Left ventricle myocardium inferior (tissue), 1 donor: ENCODE measurements around the gene MT2A. TPM values are rescaled to one million over a fixed set of nuclear protein-coding genes. Genes with fewer than 3 reads are reported as not detected.

ENCODE experiments used
- DNase-seq: peaks from one replicate; pipeline ENCODE4 v3.0.0-alpha.2; 2020
- H3K27ac ChIP-seq: fragments of 200-600 bp; replicated peaks from 2 replicates; pipeline ENCODE4 v1.8.0; 2021
- H3K27me3 ChIP-seq: fragments of 200-600 bp; 2 replicates; pipeline ENCODE4 v1.8.0; 2021; ENCODE audit warnings: low read depth
- H3K36me3 ChIP-seq: fragments of 200-600 bp; 2 replicates; pipeline ENCODE4 v1.8.0; 2021
- H3K4me1 ChIP-seq: fragments of 200-600 bp; 2 replicates; pipeline ENCODE4 v1.8.0; 2021
- H3K4me3 ChIP-seq: fragments of 200-600 bp; 2 replicates; pipeline ENCODE4 v1.8.0; 2021; ENCODE audit warnings: mild to moderate bottlenecking, moderate library complexity
- H3K9me3 ChIP-seq: fragments of 200-600 bp; replicated peaks from 2 replicates; pipeline ENCODE4 v1.8.0; 2021
- intact Hi-C: fragments of 100-400 bp; cut with micrococcal nuclease; formaldehyde crosslinking; loops from one replicate; pipeline ENCODE4 v1.11.0; 2022
- total RNA-seq: library from RNA; stranded (reverse); fragmentation: NEBNext Ultra II Directional; extraction: Animal tissue kit (Norgen Biotek cat#: 25700); gene quantifications from one replicate; pipeline ENCODE4 v1.2.1, GENCODE V29; 2021
- TF ChIP-seq, protein P1 (sequence below): fragments of 200-600 bp; IDR thresholded peaks from 2 replicates; pipeline ENCODE4 v1.8.0; 2021; ENCODE audit warnings: antibody characterized with exemption, mild to moderate bottlenecking, borderline replicate concordance
- donor health status: DM: no; HTN: yes; CAD: no; lungs with severe emphysema.

The MT2A gene
- total RNA-seq, 1 donor from 2014 or later, result 115 TPM

DNA sequence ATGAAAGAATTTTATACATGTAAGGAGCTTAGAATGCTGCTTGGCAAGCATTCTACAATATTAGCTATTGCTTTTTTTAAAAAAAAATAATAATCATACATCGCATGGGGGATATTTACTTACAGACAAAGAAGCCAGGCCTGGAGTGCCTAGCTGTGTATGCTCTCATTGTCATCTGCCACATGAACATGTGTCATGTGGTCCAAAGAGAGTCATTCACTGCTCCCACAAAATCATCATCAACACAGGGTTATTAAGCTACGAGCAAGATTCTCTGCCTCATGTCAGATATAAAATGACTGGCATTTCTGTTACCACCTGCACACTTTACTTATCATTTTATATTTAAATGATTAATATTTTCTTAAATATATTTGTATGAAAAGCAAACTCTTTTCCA, 15.3 kb downstream of the MT2A start:
- Histone ChIP-seq H3K36me3 (no peaks in the 10 kb centered on the region), H3K27ac (no peak overlapping the region), H3K9me3 (no peaks in the 10 kb centered on the region), H3K27me3 (no peaks in the 10 kb centered on the region), H3K4me1 (peaks cover 45% of the 10 kb centered on the region), H3K4me3 (no peak overlapping the region)
- DNase-seq, result no peak
- intact Hi-C loops, result no loop called here
- TF ChIP-seq, protein P1, sequence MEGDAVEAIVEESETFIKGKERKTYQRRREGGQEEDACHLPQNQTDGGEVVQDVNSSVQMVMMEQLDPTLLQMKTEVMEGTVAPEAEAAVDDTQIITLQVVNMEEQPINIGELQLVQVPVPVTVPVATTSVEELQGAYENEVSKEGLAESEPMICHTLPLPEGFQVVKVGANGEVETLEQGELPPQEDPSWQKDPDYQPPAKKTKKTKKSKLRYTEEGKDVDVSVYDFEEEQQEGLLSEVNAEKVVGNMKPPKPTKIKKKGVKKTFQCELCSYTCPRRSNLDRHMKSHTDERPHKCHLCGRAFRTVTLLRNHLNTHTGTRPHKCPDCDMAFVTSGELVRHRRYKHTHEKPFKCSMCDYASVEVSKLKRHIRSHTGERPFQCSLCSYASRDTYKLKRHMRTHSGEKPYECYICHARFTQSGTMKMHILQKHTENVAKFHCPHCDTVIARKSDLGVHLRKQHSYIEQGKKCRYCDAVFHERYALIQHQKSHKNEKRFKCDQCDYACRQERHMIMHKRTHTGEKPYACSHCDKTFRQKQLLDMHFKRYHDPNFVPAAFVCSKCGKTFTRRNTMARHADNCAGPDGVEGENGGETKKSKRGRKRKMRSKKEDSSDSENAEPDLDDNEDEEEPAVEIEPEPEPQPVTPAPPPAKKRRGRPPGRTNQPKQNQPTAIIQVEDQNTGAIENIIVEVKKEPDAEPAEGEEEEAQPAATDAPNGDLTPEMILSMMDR, result no peak

DNA sequence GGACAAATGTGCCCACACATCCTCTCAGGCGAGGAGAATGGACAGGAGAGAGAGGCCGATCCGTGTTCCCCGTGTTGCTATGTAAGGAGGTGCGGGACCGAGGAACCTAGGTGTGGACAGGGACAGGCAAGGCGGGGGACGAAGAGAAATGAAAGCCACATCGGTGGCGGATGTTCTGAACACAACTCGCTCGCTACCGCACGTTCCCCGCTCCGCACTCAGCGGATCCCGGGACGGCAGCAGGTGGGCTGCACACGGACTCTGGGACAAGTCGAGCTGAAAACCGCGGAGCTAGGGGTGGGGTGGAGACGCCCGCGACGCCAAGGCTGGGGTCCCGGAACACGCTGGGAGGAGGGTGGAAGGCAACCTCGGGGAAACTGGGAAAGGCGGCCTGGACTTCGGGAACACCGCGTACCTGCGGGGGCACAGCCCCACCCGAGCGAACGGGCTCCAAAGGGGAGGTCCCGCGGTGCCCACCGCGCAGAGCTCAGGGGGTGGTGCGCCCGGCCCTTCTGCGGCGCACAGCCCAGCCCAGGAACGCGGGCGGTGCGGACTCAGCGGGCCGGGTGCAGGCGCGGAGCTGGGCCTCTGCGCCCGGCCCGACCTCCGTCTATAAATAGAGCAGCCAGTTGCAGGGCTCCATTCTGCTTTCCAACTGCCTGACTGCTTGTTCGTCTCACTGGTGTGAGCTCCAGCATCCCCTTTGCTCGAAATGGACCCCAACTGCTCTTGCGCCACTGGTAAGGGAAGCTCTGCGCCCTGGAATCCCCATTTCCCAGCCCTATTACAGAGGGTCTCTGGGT, 17.0 kb downstream of the MT2A start, which contains the start of gene MT1E:
Gene MT1E, plus strand, starts transcription at position 642 of the 803 bp plus-strand sequence. Its CDS starts 71 bp downstream, at position 713.
- peak; percentile 88 for DNase-seq
- Histone ChIP-seq H3K36me3 (no peaks in the 10 kb centered on the region), H3K27ac (peak within 1 kb of the TSS; percentile 99), H3K27me3 (no peaks in the 10 kb centered on the region), H3K4me3 (peak within 1 kb of the TSS; percentile 80), H3K4me1 (peaks cover 40% of the 10 kb centered on the region), H3K9me3 (no peaks in the 10 kb centered on the region)
- intact Hi-C loops, result no loop called here
- TF ChIP-seq, protein P1, result no peak

DNA sequence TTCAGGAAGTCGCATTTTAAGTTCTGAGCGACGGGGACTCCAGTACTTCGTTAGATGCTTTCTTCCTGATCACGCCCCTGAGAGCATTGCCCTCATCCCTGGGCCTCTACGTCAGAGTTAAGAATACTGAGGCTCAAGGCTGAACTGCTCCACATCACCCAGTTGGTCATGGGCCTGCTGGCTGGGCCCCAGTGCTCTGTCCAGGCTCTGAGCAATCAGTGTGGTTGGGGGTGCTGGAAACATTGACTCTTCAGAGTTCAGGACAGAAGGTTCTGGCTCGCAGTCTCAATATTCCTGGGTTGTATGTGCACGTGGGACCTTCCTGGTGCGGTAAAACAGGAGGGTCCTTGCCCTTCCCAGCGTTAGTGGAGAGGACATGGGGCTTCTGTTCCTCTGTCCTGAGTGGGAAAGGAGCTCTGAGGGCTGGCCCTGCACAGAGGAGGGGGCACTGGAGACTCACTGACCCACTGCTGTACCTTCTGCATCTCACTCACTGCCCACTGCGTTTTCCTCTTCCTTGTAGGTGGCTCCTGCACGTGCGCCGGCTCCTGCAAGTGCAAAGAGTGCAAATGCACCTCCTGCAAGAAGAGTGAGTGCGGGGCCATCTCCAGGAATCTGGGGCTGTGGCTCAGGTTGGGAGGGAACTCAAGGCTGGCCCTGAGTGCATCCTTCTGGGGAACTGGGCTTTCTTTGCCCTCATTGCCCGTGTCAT, 17.7 kb downstream of the MT2A start:
- intact Hi-C loops, result no loop called here
- Histone ChIP-seq H3K4me1 (peaks cover 39% of the 10 kb centered on the region), H3K27ac (peak overlapping the region; percentile 99), H3K9me3 (no peaks in the 10 kb centered on the region), H3K36me3 (no peaks in the 10 kb centered on the region), H3K27me3 (no peaks in the 10 kb centered on the region), H3K4me3 (peak overlapping the region; percentile 80)
- TF ChIP-seq, protein P1, result no peak
- DNase-seq, result peak; percentile 71

DNA sequence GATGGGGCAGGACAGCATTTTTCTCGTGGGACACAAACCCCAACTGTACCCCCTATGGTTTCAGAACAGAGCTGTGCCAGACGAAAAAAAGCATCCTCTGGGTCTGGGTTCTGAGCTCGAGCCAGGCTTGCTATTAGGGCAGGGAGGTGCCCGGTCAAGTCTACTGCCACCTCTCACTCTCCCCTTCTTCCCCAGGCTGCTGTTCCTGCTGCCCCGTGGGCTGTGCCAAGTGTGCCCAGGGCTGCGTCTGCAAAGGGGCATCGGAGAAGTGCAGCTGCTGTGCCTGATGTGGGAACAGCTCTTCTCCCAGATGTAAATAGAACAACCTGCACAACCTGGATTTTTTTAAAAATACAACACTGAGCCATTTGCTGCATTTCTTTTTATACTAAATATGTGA, 18.3 kb downstream of the MT2A start:
- Histone ChIP-seq H3K36me3 (no peaks in the 10 kb centered on the region), H3K4me1 (peaks cover 39% of the 10 kb centered on the region), H3K27me3 (no peaks in the 10 kb centered on the region), H3K9me3 (no peaks in the 10 kb centered on the region), H3K27ac (peak overlapping the region; percentile 99), H3K4me3 (peak overlapping the region; percentile 80)
- no peak for DNase-seq
- TF ChIP-seq, protein P1, result no peak
- intact Hi-C loops, result no loop called here

DNA sequence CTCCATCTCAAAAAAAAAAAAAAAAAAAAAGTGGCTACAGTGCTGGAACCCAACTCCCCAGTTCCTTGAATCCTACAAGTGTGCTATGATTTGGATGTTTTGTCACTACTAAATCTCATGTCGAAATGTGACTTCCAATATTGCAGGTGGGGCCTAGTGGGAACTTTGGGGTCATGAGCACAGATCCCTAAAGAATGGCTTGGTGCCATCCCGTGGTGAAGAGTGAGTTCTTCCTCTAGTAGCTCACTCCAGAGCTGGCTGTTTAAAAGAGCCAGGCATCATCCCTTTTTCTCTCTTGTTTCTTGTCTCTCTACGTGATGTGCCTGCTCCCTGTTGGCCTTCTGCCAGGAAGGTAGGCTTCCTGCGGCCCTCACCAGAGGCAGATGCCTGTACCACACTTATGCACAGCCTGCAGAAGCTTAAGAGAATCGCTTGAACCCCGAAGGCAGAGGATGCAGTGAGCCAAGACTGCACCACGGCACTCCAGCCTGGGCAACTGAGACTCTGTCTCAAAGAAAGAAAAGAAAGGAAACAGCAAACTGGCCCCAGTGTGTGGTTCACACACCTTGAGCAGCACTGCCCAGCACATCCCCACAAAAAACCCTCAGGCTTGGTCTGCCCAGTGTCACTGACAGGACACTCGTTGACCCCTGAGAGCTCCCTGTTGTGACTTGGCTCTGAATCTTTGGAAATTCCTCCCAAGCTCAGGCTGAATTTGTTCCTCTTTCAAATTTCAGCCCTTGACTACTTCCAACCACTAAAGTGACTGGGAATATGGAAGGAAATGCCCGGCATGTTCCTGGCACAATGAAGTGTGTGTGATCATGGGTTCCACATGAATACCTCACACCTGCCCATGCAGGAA, 20.3 kb downstream of the MT2A start:
- H3K9me3 ChIP-seq, result no peaks in the 10 kb centered on the region
- intact Hi-C loops, result no loop called here
- no peak overlapping the region for H3K4me3 ChIP-seq
- TF ChIP-seq, protein P1, result no peak
- no peak for DNase-seq
- H3K27me3 ChIP-seq, result peaks cover 4% of the 10 kb centered on the region
- H3K4me1 ChIP-seq, result peaks cover 46% of the 10 kb centered on the region
- H3K27ac ChIP-seq, result peak overlapping the region; percentile 27
- no peaks in the 10 kb centered on the region for H3K36me3 ChIP-seq
